GM19467 (cell line): Measurements from ENCODE around the gene OCSTAMP.

Experiments
- ATAC-seq: cut with Tn5 transposase; IDR thresholded peaks from one replicate; pipeline ENCODE4 v1.9.1; 2021; ENCODE audit warnings: mild to moderate bottlenecking, moderate library complexity; ENCODE audit not compliant: unreplicated experiment

The OCSTAMP gene

GRCh38 chr20:46554828-46555227 is 4.4 kb upstream of the OCSTAMP start:
- no peak for ATAC-seq

GRCh38 chr20:46553926-46554325 is 3.5 kb upstream of the OCSTAMP start:
- ATAC-seq: no peak

- peak; percentile 71 for ATAC-seq
Observed at GRCh38 chr20:46552460-46553420, 2.3 kb upstream of the OCSTAMP start.

- no peak for ATAC-seq
Observed at GRCh38 chr20:46551522-46552381, 1.3 kb upstream of the OCSTAMP start.

- no peak for ATAC-seq
Observed at GRCh38 chr20:46549188-46549972, 1.1 kb downstream of the OCSTAMP start.

GRCh38 chr20:46548688-46549087 is 1.8 kb downstream of the OCSTAMP start:
- no peak for ATAC-seq

- ATAC-seq: no peak
Observed at GRCh38 chr20:46547995-46548394, 2.5 kb downstream of the OCSTAMP start.

- no peak for ATAC-seq
Observed at GRCh38 chr20:46546936-46547335, 3.5 kb downstream of the OCSTAMP start.

GRCh38 chr20:46546298-46546697 is 4.2 kb downstream of the OCSTAMP start:
- ATAC-seq: no peak

- no peak for ATAC-seq
Observed at GRCh38 chr20:46545827-46546138, 4.7 kb downstream of the OCSTAMP start.

GRCh38 chr20:46545077-46545826 is 5.2 kb downstream of the OCSTAMP start:
- ATAC-seq: peak; percentile 68

- no peak for ATAC-seq
Observed at GRCh38 chr20:46544576-46544975, 5.9 kb downstream of the OCSTAMP start.

GRCh38 chr20:46543959-46544358 is 6.5 kb downstream of the OCSTAMP start:
- no peak for ATAC-seq

- no peak for ATAC-seq
Observed at GRCh38 chr20:46543033-46543432, 7.4 kb downstream of the OCSTAMP start.

GRCh38 chr20:46541229-46541935 is 9.1 kb downstream of the OCSTAMP start:
- no peak for ATAC-seq

- ATAC-seq: no peak
Observed at GRCh38 chr20:46539113-46539512, 11.3 kb downstream of the OCSTAMP start.

- ATAC-seq: no peak
Observed at GRCh38 chr20:46530640-46531039, 19.8 kb downstream of the OCSTAMP start.

GRCh38 chr20:46523696-46524328 is 26.6 kb downstream of the OCSTAMP start:
- no peak for ATAC-seq

- ATAC-seq: no peak
Observed at GRCh38 chr20:46523108-46523507, 27.3 kb downstream of the OCSTAMP start.
